HG03571 (cell line): ENCODE measurements around the gene EIPR1.

Experiments
- ATAC-seq: cut with Tn5 transposase; IDR thresholded peaks from one replicate; pipeline ENCODE4 v1.9.1; 2021; ENCODE audit not compliant: unreplicated experiment

Gene EIPR1

DNA sequence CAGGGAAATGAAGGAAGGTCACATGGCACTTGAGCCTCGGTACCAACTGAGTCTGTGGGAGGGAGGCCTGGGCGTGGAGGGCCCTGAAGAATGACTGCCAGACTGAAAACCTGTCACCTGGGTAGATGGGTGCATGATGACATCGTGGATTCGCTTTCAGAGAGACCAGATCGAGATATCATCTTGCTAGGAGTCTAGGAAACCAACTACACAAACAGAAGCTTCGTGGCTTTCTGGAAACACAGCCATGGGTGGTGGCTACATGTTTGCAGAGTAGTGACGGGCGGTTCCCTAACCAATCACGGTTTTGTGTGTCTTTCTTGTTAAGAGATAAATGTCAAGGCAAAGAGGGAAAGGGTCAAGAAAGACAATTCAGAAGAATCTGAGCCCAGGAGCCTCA lies 155.0 kb downstream of the EIPR1 start:
- peak; percentile 28 for ATAC-seq

GRCh38 chr2:3219536-3219935 lies 158.1 kb downstream of the EIPR1 start:
- no peak for ATAC-seq

DNA sequence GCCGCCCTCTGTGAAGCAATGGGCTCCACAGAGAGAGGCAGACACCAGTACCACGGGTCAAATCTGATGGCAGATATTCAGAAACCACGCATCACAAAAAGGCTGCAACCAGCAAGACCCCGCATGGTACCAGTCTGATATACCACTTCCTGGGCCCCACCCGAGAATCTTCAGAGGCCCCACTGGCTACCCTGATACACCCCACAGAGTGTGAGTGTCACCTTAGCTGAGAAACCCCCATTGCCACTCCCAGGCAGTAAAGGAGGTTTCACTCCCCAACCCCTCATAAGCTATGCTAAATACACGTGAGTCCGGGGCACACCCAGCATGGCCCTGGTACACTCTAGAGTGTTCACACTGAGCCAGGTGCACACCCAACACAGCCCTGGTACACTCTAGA lies 160.0 kb downstream of the EIPR1 start:
- ATAC-seq: no peak

DNA sequence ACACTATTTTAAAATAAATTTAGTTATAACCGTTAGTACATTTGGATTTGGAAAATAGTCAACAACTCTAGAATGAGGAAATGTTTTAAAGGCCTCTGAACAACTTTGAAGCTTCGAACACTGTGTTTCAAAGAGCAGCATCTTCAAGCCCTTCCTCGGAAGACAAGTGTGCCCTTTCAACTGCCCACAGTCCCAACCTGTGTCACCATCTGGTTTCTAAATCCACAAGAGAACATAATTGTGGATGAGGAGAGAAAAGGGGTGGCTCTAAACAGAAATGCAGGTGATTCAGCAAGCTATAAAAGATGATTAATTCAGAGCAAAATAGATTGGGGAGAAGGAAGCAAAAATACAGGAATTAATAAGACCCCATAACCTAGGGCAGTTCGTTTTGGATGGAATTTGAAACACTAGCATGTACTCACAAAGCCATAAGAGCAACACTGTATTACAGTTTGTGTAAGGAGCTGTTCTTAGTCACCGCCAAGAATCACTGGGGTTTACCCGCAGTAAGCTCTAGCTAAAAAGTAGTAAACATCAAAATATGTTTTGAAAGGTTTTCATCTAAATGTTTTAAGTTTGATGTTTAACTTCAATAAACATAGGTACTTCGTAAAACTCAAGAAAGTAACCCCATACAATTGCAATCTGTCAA lies 160.7 kb downstream of the EIPR1 start:
- ATAC-seq: no peak

DNA sequence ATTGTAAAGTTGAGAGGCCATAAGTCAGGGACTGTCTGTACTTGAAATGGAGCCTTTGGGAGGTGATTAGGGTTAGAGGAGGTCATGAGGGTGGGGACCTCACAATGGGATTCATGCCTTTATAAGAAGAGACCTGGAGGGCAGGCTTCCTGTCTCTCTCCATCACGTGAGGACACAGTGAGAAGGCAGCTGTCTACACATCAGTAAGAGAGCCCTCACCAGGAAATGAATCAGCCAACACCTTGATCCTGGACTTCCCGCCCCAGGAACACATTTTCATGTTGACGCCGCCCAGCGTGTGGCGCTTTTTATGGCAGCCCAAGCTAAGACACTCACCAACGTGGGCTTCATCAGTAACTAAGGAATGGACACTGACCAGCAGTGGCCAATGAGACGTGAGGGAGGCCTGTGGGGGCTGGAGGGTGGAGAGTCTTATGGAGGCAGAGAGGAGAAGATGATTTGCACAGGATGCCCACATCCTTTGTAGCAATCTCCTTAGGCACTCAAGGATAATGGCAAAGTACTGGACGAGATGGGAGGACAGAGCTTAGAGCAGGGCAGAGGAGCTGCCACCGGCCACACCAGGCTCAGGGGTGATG lies 162.7 kb downstream of the EIPR1 start:
- ATAC-seq: no peak

- no peak for ATAC-seq
Observed at GRCh38 chr2:3214065-3214464, 163.6 kb downstream of the EIPR1 start.

- ATAC-seq: no peak
Observed at GRCh38 chr2:3212984-3213383, 164.6 kb downstream of the EIPR1 start.

DNA sequence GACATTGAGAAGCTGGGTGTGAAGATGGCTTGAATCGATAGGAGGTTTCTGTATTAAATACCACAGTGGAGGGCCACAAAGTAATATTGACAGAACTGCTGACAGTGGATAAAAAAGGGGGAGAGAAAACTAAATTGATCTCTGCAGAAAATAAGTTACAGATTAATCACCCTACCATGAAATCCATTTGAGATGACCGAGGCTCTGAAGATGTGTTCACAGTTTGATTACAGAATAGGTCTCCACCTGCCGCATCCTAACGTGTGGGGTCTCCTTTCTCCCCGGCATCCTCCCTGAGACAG lies 165.6 kb downstream of the EIPR1 start:
- no peak for ATAC-seq

- no peak for ATAC-seq
Observed at GRCh38 chr2:3211256-3212060, 166.2 kb downstream of the EIPR1 start.

DNA sequence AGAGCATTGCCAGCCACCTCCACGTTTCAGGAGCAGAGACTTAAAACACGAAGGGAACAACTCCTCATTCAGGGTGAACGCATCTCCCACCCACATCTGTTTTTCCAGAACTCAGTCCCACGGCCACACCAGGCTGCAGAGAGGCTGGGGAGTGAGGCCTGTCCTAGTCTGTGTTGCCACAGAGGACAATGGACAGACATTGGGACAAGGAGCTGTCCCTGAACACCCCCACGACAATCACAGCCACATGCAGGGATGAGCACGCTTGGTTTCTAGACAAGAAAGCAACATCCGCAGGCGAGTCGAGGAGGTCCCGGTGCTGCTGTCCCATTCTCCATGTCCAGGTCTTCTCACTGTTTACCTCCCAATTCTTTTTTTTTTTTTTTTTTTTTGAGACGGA lies 167.4 kb downstream of the EIPR1 start:
- ATAC-seq: no peak

DNA sequence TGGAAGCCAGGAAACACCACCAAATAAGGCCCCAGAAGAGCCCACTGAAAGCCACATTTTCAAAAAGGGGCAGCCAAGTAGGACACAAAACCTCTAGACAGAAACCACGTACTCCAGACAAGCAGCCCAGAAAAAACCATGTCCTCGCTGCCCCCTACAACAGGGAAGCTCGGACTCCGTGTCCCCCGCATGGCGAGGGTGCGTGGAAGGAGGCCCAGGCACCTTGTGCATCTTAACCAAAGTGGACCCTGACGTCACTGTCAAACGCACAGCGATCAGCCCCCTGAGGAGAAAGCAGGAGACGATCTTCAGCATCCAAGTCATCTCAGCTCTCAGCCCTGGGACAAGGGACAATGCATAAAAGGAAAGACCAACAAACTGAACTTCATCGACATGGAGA lies 168.4 kb downstream of the EIPR1 start:
- ATAC-seq: no peak

- no peak for ATAC-seq
Observed at GRCh38 chr2:3208591-3208990, 169.0 kb downstream of the EIPR1 start.

GRCh38 chr2:3208179-3208578 lies 169.4 kb downstream of the EIPR1 start:
- no peak for ATAC-seq

- ATAC-seq: no peak
Observed at GRCh38 chr2:3207091-3207491, 170.5 kb downstream of the EIPR1 start.

- ATAC-seq: no peak
Observed at GRCh38 chr2:3205845-3206244, 171.8 kb downstream of the EIPR1 start.

DNA sequence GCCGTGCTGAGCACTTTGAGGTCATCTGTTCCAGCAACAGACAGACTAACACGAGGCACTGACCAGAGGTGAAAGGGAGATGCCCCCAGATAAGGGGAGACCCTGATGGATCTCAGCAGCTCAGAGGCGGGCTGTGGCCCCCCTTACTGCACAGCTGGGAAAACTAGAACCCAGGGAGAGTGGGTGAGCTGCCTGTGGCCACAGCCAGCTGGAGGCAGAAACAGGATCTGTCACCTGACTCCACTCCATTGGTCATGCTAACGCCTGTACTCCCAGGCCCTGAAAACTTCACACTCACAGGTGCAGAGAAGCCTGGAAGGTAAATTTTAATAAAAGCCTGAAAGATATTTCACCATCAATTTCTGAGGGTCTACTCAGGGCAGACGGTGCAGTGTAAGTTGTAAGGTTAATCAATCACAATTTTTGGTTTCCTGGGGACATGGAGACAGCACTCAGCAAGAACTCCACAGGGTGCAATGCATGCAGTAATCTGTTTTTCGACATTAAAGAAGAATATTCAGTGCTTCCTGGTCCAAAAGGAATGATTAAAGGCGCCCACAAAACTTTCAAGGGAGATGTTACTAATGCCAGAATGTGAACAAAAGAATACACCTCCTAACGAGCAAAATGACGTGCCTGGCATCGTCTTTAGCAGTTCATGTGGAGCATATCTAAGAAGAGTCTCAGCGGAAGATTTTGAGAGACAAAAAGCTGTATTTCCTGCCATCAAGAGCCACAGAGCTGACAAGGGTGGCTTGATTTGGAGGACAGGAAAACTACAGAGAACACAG lies 173.4 kb downstream of the EIPR1 start:
- no peak for ATAC-seq

DNA sequence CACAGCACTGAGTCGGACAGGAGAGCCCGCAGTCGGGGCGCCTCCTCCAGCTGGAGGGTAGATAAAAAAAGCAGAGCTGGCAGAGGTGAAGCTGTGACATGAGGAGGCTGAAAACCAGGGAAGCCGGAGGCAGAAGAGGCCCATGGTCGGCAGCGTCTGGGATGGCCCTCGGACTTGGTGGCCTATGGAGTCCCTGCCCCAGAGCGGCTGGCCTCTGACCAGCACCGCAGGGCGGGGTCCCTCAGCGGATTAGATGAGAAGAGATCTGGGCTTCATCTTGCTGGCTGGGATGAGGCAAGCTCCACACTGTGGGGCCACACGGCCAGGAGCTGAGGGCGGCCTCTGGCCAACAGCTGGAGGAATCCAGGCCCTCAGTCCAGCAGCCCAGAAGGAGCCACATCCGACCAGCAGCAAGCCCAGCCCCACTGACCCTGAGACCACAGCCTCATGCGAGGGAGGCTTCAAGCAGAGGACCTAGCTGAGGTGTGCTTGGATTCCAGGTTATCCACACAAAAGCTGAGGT lies 174.1 kb downstream of the EIPR1 start:
- no peak for ATAC-seq

GRCh38 chr2:3202926-3203325 lies 174.7 kb downstream of the EIPR1 start:
- ATAC-seq: no peak

- no peak for ATAC-seq
Observed at GRCh38 chr2:3201281-3201680, 176.3 kb downstream of the EIPR1 start.

DNA sequence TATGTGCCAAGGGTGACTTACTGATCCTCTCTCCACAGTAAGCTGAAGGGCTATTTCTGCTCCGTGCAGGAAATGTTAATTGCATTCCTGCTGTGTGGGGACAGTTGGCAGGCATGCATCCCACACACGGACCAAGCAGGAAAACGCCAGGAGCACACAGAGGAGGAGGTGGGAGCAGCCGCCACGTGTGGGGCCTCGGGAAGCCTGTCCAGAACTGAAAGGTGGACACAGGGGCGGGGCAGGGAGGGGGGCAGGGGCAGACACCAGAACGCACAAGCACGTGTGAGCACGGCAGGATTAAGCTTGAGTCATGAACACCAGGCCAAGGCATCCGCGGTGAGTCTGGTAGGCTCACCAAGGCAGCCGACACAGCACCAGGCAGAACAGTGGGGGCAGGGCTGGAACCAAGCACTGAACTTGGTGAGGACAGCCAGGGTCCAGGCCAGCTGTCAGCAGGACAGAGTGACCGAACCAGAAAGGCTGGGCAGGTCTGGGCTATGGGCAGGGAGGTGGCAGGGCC lies 177.1 kb downstream of the EIPR1 start:
- no peak for ATAC-seq

DNA sequence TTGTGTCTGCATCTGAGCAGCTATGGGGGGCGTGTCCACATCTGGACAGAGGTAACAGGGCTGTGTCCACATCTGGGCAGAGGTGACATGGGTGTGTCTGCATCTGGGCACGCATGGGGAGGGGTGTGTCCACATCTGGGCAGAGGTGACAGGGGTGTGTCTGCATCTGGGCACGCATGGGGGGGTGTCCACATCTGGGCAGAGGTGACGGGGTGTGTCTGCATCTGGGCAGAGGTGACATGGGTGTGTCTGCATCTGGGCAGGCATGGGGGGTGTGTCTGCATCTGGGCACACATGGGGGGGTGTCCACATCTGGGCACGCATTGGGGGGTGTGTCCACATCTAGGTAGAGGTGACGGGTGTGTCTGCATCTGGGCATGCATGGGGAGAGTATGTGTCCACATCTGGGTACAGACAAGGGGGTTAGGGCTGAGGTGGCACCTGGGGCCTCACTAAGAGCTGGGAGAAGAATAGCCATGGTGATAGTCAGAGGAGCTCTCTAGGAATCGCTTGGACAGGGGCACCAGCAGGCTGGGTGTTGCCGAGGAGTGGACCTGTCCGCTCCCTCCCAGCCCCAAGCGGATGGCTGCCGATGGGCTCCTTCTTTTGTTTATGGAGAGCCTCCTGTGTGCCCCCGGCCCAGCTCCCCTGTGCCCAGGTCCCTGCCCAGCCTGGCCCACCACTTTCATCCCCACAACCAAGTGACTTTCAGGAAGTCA lies 177.8 kb downstream of the EIPR1 start:
- ATAC-seq: no peak
